Measurements from ENCODE around the gene WBP1L.

- TF ChIP-seq POLR2A (IDR thresholded peaks at IDR 0.05; ENCODE audit: low read length) (no peak), GATA1 (IDR thresholded peaks at IDR 0.05; ENCODE audit: low read depth, low read length) (no peak)
Measured at GRCh38 chr10:102827597-102827975, 83.8 kb downstream of the WBP1L start.

Data from erythroblast (primary cell).